AG09319 (cell line): ENCODE data around the gene CLDN7.

Experiments used
- DNase-seq: peaks from one replicate; pipeline ENCODE4 v3.0.0-alpha.2; 2010; ENCODE audit warnings: low read depth; ENCODE audit errors: extremely low read depth
- CTCF ChIP-seq: IDR thresholded peaks from 2 replicates; pipeline ENCODE4 v1.5.1; 2011; ENCODE audit warnings: low read depth, mild to moderate bottlenecking, inconsistent platforms, low read length, moderate library complexity

CLDN7 gene

GRCh38 chr17:7262192-7262934 is at the start of gene CLDN7:
Gene CLDN7, minus strand, starts transcription at chr17:7262478. Its CDS starts 435 bp downstream, at chr17:7262043.
- no peak for TF ChIP-seq CTCF
- DNase-seq, result no peak

GRCh38 chr17:7311110-7311705 is 48.9 kb upstream of the CLDN7 start:
- no peak for DNase-seq
- TF ChIP-seq CTCF, result no peak

- TF ChIP-seq CTCF, result no peak
- no peak for DNase-seq
Observed at GRCh38 chr17:7309628-7310027, 47.4 kb upstream of the CLDN7 start.

- no peak for DNase-seq
Observed at GRCh38 chr17:7308625-7309433, 46.6 kb upstream of the CLDN7 start.

GRCh38 chr17:7307686-7308624 is 45.7 kb upstream of the CLDN7 start:
- no peak for DNase-seq

More at GRCh38 chr17:7308625-7309433, 46.6 kb upstream of the CLDN7 start:
- no peak for TF ChIP-seq CTCF

More at GRCh38 chr17:7307686-7308624, 45.7 kb upstream of the CLDN7 start:
- no peak for TF ChIP-seq CTCF
